Caco-2 (cell line): ENCODE data around the gene SAC3D1. TPM values are rescaled to one million over a fixed set of nuclear protein-coding genes. Genes with fewer than 3 reads are reported as not detected.

ENCODE experiments used
- BruUV-seq: library from RNA; stranded (reverse); fragments of 400-500 nt; replicated peaks from 2 replicates; lab custom pipeline; 2021; lab: Mats Ljungman, UMichigan
- CTCF ChIA-PET: fragments of 300-600 bp; sonication (Branson Sonifier 250); formaldehyde crosslinking; loops from one replicate; lab custom pipeline; 2022; ENCODE audit warnings: antibody characterized with exemption; lab: Charles Lee
- POLR2A ChIA-PET: fragments of 300-600 bp; sonication (Branson Sonifier 250); formaldehyde crosslinking; loops from one replicate; lab custom pipeline; 2022; ENCODE audit warnings: antibody characterized with exemption; lab: Charles Lee
- DNase-seq, 2 experiments: peaks; one replicate each; pipeline versions ENCODE4 v3.0.0 to v3.0.0-alpha.2; 2020 to 2022
- H3K27me3 ChIP-seq: replicated peaks from 2 replicates; pipeline ENCODE4 v1.6.0; 2011; ENCODE audit warnings: low read length; ENCODE audit not compliant: control insufficient read depth, insufficient read depth
- H3K36me3 ChIP-seq: 2 replicates; pipeline ENCODE4 v1.5.1; 2011; ENCODE audit warnings: low read length; ENCODE audit not compliant: control insufficient read depth, insufficient read depth
- H3K4me1 ChIP-seq: fragments of 250-450 bp; sonication (Bioruptor Pico); 2 replicates; pipeline ENCODE4 v1.5.1; 2020; ENCODE audit warnings: mild to moderate bottlenecking
- H3K4me3 ChIP-seq: 2 replicates; pipeline ENCODE4 v1.5.1; 2011; ENCODE audit warnings: low read depth, mild to moderate bottlenecking, control low read depth, low read length
- H3K9me3 ChIP-seq: fragments of 250-450 bp; sonication (Bioruptor Pico); 2 replicates; pipeline ENCODE4 v1.5.1; 2020; ENCODE audit warnings: mild to moderate bottlenecking, moderate library complexity
- H3K27ac Mint-ChIP-seq: one replicate; pipeline ENCODE4 v1.8.0; 2022; ENCODE audit warnings: mixed read lengths; ENCODE audit not compliant: unreplicated experiment
- H3K27me3 Mint-ChIP-seq: one replicate; pipeline ENCODE4 v1.8.0; 2022; ENCODE audit warnings: mixed read lengths; ENCODE audit not compliant: insufficient read depth, unreplicated experiment
- H3K36me3 Mint-ChIP-seq: one replicate; pipeline ENCODE4 v1.8.0; 2022; ENCODE audit warnings: mild to moderate bottlenecking, mixed read lengths; ENCODE audit not compliant: insufficient read depth, unreplicated experiment
- H3K4me1 Mint-ChIP-seq: one replicate; pipeline ENCODE4 v1.8.0; 2022; ENCODE audit warnings: low read depth, mixed read lengths; ENCODE audit not compliant: unreplicated experiment
- H3K4me3 Mint-ChIP-seq: one replicate; pipeline ENCODE4 v1.8.0; 2022; ENCODE audit warnings: mild to moderate bottlenecking, moderate library complexity, mixed read lengths; ENCODE audit not compliant: unreplicated experiment
- H3K9me3 Mint-ChIP-seq: one replicate; pipeline ENCODE4 v1.8.0; 2022; ENCODE audit warnings: mixed read lengths; ENCODE audit not compliant: unreplicated experiment
- intact Hi-C: fragments of 100-400 bp; cut with micrococcal nuclease; formaldehyde crosslinking; loops from one replicate; pipeline ENCODE4 v1.10.0; 2022; ENCODE audit not compliant: unreplicated experiment
- total RNA-seq: library from RNA; stranded (reverse); gene quantifications from 2 replicates; pipeline ENCODE4 v1.2.3, GENCODE V29; 2022
- TF ChIP-seq, protein P1 (sequence below), 2 experiments: fragments of 200-600 bp in 1 of 2; IDR thresholded peaks; 1 replicate in 1 of 2; 2 replicates in 1 of 2; pipeline versions ENCODE4 v1.5.1 to v1.8.0; 2011 to 2022; ENCODE audit warnings: antibody characterized with exemption in 1 of 2, control low read depth in 1 of 2, inconsistent platforms in 1 of 2, low read depth in 1 of 2, low read length in 1 of 2, mild to moderate bottlenecking in 1 of 2, moderate library complexity in 1 of 2; ENCODE audit not compliant: insufficient read depth in 1 of 2, severe bottlenecking in 1 of 2, unreplicated experiment in 1 of 2

Gene SAC3D1
- total RNA-seq, 1 experiment from 2014 or later: 21.2 TPM

DNA sequence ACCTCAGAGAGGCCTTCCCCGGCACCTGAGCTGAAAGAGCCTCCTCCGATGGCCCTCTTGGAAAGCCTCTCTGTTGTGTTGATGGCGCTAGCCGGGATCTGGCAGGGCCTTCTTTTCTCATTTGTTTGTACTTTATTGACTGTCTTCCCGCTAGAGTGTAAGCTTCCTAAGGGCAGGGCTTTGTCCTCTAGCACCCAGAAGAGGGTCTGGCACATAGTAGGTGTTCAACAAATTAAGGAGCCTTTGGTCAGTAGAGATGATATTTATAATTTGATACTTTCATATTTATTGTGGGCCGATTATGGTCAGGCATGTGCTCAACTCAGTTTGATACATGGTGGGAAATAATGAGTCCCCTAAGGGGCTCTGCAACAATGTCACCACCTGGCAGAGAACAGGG lies 23.1 kb upstream of the SAC3D1 start:
- no TSS peak for BruUV-seq
- H3K4me1 Mint-ChIP-seq: peaks cover 17% of the 10 kb centered on the region
- Histone ChIP-seq H3K9me3 (no peaks in the 10 kb centered on the region), H3K36me3 (peaks cover 4% of the 10 kb centered on the region; the same call in 1 of the 2 replicates), H3K4me3 (no peak overlapping the region), H3K27me3 (no peaks in the 10 kb centered on the region), H3K4me1 (peaks cover 12% of the 10 kb centered on the region)
- no peaks in the 10 kb centered on the region for H3K27me3 Mint-ChIP-seq
- H3K27ac Mint-ChIP-seq: no peak overlapping the region
- H3K36me3 Mint-ChIP-seq: peaks cover 29% of the 10 kb centered on the region
- ChIA-PET POLR2A (no interaction called here), CTCF (no interaction called here)
- no peak for DNase-seq
- TF ChIP-seq, protein P1, sequence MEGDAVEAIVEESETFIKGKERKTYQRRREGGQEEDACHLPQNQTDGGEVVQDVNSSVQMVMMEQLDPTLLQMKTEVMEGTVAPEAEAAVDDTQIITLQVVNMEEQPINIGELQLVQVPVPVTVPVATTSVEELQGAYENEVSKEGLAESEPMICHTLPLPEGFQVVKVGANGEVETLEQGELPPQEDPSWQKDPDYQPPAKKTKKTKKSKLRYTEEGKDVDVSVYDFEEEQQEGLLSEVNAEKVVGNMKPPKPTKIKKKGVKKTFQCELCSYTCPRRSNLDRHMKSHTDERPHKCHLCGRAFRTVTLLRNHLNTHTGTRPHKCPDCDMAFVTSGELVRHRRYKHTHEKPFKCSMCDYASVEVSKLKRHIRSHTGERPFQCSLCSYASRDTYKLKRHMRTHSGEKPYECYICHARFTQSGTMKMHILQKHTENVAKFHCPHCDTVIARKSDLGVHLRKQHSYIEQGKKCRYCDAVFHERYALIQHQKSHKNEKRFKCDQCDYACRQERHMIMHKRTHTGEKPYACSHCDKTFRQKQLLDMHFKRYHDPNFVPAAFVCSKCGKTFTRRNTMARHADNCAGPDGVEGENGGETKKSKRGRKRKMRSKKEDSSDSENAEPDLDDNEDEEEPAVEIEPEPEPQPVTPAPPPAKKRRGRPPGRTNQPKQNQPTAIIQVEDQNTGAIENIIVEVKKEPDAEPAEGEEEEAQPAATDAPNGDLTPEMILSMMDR (IDR thresholded peaks at IDR 0.05; ENCODE audit: insufficient read depth in 1 of 2, low read depth in 1 of 2, low read length in 1 of 2, severe bottlenecking in 1 of 2, unreplicated experiment in 1 of 2): no peak
- H3K4me3 Mint-ChIP-seq: no peak overlapping the region
- intact Hi-C loops: no loop called here
- H3K9me3 Mint-ChIP-seq: no peaks in the 10 kb centered on the region

DNA sequence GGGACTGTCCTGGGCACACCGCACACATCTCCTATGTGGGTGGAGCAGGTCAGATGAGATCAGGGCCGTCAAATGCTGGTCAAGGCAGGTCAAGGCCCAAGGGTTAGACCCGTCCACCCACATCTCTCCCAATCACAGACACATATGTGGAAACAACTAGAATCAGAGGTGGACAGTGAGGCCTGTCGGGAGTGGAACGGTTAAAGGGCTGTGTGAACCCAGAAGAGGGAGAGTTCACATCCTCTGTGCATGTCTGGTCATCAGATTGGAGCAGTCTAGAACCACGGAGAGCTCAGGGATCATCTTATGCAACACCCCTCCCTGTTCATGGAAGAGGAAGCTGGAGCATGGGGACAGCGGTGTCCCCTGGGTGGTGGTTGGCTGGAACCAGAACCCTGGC lies 21.2 kb upstream of the SAC3D1 start:
- peaks cover 12% of the 10 kb centered on the region for H3K4me1 Mint-ChIP-seq
- no peaks in the 10 kb centered on the region for H3K27me3 ChIP-seq
- H3K36me3 Mint-ChIP-seq: peaks cover 16% of the 10 kb centered on the region
- H3K27ac Mint-ChIP-seq: no peak overlapping the region
- H3K9me3 Mint-ChIP-seq: no peaks in the 10 kb centered on the region
- peaks cover 7% of the 10 kb centered on the region for H3K4me1 ChIP-seq
- BruUV-seq: no TSS peak
- TF ChIP-seq, protein P1 (IDR thresholded peaks at IDR 0.05; ENCODE audit: insufficient read depth in 1 of 2, low read depth in 1 of 2, low read length in 1 of 2, severe bottlenecking in 1 of 2, unreplicated experiment in 1 of 2): no peak
- no peak for DNase-seq
- intact Hi-C loops: no loop called here
- no peak overlapping the region for H3K4me3 Mint-ChIP-seq
- peaks cover 4% of the 10 kb centered on the region; the same call in 1 of the 2 replicates for H3K36me3 ChIP-seq
- no peak overlapping the region for H3K4me3 ChIP-seq
- ChIA-PET CTCF (no interaction called here), POLR2A (no interaction called here)
- no peaks in the 10 kb centered on the region for H3K27me3 Mint-ChIP-seq
- H3K9me3 ChIP-seq: no peaks in the 10 kb centered on the region

DNA sequence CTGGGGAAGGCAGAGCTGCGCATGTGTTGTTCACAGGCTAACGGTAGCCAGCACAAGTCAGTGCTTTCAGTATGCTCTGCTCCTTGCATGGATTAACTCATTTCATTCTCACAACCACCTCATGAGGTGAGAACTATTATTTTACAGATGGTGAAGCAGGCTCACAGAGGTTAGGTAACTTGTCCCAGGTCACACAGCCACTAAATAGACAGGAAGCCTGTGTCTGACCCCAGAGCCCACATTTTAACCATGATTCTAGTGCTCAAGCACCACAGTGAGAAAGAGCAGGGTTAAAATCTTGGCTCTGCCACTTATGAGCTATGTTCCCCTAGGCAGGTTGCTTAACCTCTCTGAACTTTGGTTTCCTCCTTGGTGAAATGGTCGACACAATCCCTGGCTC lies 20.0 kb upstream of the SAC3D1 start:
- peaks cover 11% of the 10 kb centered on the region for H3K4me1 Mint-ChIP-seq
- Histone ChIP-seq H3K4me1 (no peaks in the 10 kb centered on the region), H3K36me3 (peaks cover 4% of the 10 kb centered on the region; the same call in 1 of the 2 replicates), H3K27me3 (no peaks in the 10 kb centered on the region), H3K4me3 (no peak overlapping the region), H3K9me3 (no peaks in the 10 kb centered on the region)
- no peak for DNase-seq
- TF ChIP-seq, protein P1 (IDR thresholded peaks at IDR 0.05; ENCODE audit: insufficient read depth in 1 of 2, low read depth in 1 of 2, low read length in 1 of 2, severe bottlenecking in 1 of 2, unreplicated experiment in 1 of 2): no peak
- H3K27me3 Mint-ChIP-seq: no peaks in the 10 kb centered on the region
- ChIA-PET CTCF (interaction anchor here (0.7 kb wide), 1 partner anchor 197 kb away, joined by 4 read pairs; no protein-coding TSS in a partner anchor), POLR2A (no interaction called here)
- no peak overlapping the region for H3K4me3 Mint-ChIP-seq
- intact Hi-C loops: no loop called here
- BruUV-seq: no TSS peak
- H3K9me3 Mint-ChIP-seq: no peaks in the 10 kb centered on the region
- H3K27ac Mint-ChIP-seq: no peak overlapping the region
- H3K36me3 Mint-ChIP-seq: peaks cover 16% of the 10 kb centered on the region
